GM19467 (cell line): ENCODE measurements around the gene PCGF1.
A peak's percentile ranks its signal among the peaks of the same experiment; 100 is the strongest.

Experiments used
- ATAC-seq: cut with Tn5 transposase; IDR thresholded peaks from one replicate; pipeline ENCODE4 v1.9.1; 2021; ENCODE audit warnings: mild to moderate bottlenecking, moderate library complexity; ENCODE audit not compliant: unreplicated experiment

PCGF1 gene

GRCh38 chr2:74537140-74537539 is 29.6 kb upstream of the PCGF1 start:
- no peak for ATAC-seq

DNA sequence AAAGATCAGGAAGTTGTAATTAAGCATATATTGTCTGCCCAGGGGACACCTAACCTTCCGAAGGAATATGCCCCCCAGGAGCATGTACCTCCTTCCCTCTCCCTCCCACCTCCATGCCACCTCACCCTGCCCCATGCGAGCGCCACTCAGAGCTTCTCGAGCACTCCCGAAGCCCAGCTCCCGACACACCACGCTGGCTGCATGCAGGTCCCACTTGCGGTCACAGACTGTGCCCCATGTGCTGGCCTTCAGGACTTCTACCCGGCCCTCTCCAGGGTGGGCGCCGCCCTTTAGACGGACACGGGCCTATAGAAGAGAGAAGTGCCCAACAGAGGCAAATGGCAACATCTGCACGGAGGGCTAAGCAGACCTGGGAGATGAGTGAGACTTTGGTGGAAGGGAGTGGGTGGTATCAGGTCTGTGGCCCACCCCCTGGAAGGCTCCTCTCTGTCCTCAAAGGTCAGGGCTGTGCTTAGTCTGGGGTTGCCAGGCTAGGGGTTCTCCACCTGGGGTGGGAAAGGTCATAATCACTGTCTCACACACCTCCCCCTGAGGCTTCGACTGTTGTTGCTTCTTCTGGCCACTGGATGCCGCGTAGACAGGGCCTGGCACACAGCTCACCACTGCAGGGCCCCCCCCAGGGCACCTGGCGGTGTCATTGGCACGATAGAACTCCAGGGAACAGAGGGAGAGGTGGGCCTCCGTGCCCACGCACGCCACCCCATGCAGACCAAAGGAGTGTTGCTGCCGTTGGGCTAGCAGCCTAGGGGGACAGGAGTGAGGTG is 28.9 kb upstream of the PCGF1 start:
- no peak for ATAC-seq

- ATAC-seq, result no peak
These were observed 28.0 kb upstream of the PCGF1 start for GRCh38 chr2:74535440-74535965.

- no peak for ATAC-seq
These were observed 26.9 kb upstream of the PCGF1 start for GRCh38 chr2:74534411-74534810.

GRCh38 chr2:74533464-74533863 is 26.0 kb upstream of the PCGF1 start:
- no peak for ATAC-seq

GRCh38 chr2:74532222-74532621 is 24.7 kb upstream of the PCGF1 start:
- no peak for ATAC-seq

DNA sequence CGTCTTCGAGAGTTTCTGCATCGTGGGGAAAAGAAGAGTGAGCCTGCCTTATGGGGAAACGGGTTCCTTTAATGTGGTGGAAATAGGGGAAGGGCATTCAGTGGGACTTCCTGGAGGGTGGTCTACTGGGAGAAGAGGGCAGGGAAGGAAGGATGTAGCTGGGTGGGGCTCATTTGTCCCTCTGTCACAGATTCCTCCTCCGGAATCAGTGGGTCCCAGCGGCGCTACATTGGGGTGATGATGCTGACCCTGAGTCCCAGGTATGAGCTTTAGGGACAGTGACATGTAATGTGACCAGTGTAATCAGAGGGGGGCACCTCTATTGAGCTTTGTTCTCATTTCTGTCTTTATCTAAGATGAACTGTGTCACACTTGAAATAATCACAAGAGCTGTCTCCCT is 24.2 kb upstream of the PCGF1 start:
- ATAC-seq, result no peak

- ATAC-seq, result no peak
These were observed 23.0 kb upstream of the PCGF1 start for GRCh38 chr2:74530239-74531187.

GRCh38 chr2:74529357-74530238 is 22.1 kb upstream of the PCGF1 start, which contains the start of the genes AUP1 and HTRA2:
TSS of gene AUP1 (minus strand) at chr2:74529706. CDS start at chr2:74529629, 77 bp downstream.
TSS of gene HTRA2 (plus strand) at chr2:74529933. CDS start at chr2:74530007, 74 bp downstream.
- ATAC-seq, result peak; percentile 76

DNA sequence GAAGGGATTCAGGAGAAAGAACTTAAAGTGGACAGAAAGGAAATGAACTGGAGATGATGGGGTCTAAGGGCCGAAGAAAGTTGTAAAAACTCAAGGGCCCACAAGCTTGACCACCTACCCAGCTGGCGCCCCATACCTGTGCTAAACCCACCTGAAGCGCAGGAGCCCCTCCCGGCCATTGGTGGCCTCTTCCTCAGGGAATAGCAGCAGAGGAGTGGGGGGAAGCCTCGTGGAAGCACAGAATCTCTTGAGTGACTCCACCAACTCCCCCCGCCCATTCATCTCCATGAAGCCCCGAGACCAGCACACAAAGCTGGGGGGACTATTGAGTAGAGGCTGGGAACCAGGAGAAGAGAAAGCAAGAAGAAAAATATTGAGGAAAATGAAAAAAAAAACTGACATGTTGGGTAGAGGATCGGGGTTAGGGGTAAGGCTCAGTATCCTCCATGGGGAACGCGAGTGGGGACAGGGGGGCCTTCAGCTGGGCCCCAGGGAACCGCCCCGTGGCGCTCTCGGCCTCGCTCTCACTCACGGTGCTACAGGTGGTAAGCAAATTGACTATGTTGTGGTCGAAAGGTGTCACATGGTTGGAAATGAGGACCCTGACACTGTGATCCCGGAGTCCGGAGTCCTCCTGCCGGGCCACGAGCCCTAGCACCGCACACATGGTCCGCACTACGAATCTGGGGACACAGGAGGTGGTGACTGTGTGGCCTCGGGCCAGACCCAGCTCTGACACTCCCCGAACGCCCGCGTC is 21.3 kb upstream of the PCGF1 start:
- peak; percentile 2 for ATAC-seq

GRCh38 chr2:74527741-74528140 is 20.2 kb upstream of the PCGF1 start:
- ATAC-seq, result no peak

DNA sequence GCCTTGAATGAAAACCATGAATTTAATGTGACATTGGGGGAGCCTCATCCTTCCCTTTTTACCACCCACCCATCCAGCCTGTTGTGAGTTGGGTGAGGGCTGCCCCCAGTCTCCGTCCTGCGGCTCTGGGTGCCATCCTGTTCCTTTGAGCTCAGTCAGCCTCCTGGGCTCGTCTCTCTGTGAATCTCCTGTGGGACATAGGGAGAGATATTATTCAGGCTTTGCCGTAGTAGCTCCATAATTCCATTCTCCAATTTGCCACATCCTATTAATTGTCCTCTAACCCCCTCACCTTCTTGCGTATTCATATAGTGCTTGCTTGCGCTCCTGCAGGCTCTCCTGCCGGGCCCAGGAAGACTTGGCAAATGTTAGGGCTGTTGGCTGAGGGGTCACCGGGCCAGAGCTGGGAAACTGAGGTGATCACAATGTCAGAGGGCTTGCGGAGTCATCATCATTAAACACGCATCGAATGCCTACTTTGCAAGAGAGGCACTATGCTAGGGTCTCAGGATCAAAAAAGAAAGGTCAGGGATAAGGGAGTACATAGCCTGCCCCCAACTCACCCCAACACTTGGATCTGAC is 19.2 kb upstream of the PCGF1 start:
- no peak for ATAC-seq

GRCh38 chr2:74525717-74526648 is 18.5 kb upstream of the PCGF1 start, which contains the start of gene DQX1:
TSS of gene DQX1 (minus strand) at chr2:74526231. CDS start at chr2:74525729, 502 bp downstream.
- ATAC-seq, result no peak

- no peak for ATAC-seq
These were observed 17.6 kb upstream of the PCGF1 start for GRCh38 chr2:74524955-74525716.

DNA sequence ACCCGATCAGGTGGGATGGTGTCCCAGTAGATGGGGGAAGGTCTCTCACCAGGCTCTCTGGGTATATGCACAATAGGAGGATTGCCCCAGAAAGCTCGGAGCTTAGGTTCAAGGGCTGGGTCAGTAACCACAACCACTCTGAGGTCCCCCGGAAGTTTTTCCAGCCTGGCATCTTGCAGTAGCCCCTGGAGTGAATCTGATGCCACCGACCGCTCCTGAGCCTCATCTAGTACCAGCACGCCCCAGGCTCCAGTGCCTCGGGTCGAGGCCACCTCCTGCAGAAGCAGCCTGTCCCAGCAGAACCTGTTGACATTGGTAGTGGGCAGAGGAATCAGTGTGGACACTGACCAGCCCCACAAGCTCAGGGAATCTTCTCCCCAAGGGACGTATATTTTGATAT is 16.5 kb upstream of the PCGF1 start:
- ATAC-seq, result no peak

- no peak for ATAC-seq
These were observed 15.0 kb upstream of the PCGF1 start for GRCh38 chr2:74522516-74522915.

DNA sequence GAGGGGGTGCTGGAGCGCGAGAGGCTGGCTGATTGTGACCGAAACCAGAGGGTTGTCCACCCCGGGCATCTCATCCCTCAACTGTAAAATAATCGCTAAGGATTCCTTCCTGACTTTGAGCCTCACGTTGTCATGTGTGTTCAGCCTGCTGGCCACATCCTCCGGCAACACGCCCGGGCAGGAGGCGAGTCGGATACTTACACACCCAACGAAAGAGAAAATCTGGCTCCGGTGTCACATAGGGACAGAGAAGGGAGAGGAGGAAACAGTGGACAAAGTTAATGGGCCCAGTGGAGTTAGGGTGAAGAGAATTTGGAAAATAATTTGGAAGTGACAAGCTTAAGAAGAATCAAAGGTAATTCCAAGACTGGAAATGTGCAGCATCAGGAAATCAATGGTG is 9.2 kb upstream of the PCGF1 start:
- no peak for ATAC-seq
